ENCODE measurements around the gene MTTP.

DNA sequence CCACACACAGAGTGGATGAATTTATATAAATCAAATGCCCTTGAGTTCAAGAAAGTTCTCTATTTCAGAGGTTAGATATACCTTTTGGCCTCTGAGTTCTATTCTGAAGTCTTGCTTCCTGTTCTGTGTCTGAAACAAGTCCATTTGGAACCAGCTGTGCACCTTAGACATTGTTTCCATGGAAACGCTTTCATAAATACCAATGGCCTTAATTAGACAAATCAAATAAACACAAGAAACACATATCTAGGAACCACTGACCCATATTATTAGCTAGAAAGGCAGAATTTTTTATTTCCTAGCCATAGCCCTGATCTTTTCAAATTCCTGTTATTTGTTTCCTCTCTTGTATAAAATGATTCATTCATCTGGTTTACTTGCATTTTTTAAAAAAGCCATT, 91.4 kb downstream of the MTTP start:
- TF ChIP-seq CTCF (IDR thresholded peaks at IDR 0.05) (no peak), POLR2AphosphoS5 (IDR thresholded peaks at IDR 0.05; ENCODE audit: insufficient read depth in 1 of 2, low read depth in 1 of 2) (no peak)
